Activated CD4-positive, CD25-positive, alpha-beta regulatory T cell treated with anti-CD3 and anti-CD28 coated beads, Interleukin-2, amount 50 U/mL, for 16 hours (primary cell): ENCODE measurements around the gene CCRL2.
"Not testable (repeated sequence)": the region's sequence is repeated elsewhere in the genome, so short reads cannot be mapped to it uniquely, and the experiment has no call there.

Experiments used
- DNase-seq: peaks from one replicate; pipeline ENCODE4 v3.0.0-alpha.2; 2020; ENCODE audit warnings: low read depth, low spot score

Gene CCRL2

DNA sequence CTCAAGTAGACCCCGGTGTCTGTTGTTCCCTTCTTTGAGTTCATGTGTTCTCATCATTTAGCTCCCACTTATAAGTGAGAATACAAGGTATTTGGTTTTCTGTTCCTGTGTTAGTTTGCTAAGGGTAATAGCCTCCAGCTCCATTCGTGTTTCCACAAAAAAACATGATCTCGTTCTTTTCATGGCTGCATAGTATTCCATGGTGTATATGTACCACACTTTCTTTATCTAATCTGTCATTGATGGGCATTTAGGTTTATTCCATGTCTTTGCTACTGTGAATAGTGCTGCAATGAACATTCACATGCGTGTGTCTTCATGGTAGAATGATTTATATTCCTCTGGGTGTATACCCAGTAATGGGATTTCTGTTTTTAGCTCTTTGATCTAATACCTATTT lies 4.2 kb upstream of the CCRL2 start:
- not testable (repeated sequence) for DNase-seq

DNA sequence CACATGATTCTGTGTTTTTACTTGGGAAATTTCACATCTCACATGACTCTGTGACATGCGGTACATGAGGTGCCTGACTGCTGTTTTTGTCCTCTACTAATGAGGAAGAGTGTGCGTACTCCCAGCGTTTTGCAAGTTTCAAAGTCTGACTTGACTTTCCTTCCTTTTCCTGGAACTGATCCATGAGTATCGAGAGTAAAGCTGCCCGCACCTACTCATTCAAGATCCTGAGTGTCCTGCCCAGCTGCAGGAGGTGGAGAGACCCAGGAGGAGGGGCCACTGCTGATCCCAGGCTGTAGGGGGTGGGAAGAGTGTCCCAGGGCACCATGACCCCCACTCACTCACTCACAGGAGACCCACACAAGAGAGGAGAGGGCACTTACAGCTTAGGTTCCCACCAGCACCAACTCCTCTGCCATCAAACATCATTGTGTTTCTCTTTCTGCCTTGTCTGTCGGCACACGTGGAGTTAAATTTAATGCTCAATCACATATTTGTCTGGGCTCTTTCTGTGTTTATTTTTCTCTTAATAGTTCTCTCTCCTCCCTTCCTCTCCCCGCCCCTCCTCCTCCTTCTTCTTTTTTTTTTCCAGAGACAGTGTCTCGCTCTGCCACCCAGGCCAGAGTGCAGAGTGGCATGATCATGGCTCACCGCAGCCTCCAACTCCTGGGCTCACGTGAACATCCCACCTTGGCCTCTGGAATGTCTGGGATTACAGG lies 1.6 kb upstream of the CCRL2 start:
- no peak for DNase-seq

DNA sequence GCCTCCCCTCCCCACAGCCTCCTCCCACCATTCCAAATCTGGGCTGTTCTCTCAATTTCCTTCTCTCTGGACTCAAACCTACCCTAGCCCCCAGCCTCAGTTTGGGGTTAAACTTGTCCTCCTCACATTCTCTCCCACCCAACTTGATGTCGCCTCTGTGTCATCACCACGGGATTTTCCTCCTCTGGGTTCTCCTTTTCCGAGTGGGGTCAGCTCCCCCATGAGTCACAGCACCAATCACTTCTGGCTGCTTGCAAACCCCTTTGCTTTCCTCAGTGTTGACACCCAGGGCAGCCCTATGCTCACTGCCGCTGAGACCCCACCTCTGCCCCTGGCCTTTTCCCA lies 644 bp upstream of the CCRL2 start:
- no peak for DNase-seq

DNA sequence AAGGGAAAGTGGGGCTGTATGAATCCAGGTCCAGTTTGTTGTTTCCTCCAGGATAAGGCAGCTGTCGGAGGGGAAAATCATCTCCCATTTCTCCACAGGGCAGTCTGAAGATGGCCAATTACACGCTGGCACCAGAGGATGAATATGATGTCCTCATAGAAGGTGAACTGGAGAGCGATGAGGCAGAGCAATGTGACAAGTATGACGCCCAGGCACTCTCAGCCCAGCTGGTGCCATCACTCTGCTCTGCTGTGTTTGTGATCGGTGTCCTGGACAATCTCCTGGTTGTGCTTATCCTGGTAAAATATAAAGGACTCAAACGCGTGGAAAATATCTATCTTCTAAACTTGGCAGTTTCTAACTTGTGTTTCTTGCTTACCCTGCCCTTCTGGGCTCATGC lies 911 bp downstream of the CCRL2 start:
- no peak for DNase-seq

DNA sequence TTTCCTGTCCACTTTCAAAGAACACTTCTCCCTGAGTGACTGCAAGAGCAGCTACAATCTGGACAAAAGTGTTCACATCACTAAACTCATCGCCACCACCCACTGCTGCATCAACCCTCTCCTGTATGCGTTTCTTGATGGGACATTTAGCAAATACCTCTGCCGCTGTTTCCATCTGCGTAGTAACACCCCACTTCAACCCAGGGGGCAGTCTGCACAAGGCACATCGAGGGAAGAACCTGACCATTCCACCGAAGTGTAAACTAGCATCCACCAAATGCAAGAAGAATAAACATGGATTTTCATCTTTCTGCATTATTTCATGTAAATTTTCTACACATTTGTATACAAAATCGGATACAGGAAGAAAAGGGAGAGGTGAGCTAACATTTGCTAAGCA lies 1.8 kb downstream of the CCRL2 start:
- DNase-seq = no peak

DNA sequence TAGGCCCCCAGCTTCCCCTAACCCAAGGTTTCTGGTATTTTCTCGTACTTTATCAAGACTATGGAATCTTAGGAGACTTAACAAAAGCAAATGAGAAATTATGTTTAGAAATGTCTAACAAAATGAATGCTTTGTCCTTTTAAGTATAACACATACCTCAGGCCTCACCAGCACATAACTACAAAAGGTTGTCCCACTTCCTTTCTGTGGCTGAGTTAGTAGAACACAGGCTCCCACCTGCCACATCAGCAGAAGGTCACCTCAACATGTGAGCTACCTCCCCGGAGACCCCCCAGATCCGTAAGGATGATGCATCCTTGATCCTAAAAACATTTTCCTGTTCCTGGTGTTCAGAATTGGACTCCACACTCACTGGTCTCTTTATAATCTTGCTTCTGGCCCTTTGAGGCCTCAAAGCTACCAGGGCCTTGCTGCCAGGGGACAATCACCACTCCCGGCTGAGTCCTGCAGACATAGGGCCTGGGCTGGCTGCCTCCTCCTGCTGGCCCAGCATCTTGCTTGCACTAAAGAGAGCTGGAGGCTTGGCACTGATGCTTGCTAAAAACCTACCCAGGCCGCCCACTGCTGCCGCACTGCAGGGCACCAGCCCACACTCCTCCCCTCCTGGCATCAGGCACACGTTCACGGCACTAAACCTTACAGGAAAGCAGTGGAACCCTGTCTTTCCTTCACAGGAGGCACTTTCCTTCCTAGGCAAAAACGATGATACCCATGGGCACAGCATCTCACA lies 2.9 kb downstream of the CCRL2 start:
- no peak for DNase-seq

DNA sequence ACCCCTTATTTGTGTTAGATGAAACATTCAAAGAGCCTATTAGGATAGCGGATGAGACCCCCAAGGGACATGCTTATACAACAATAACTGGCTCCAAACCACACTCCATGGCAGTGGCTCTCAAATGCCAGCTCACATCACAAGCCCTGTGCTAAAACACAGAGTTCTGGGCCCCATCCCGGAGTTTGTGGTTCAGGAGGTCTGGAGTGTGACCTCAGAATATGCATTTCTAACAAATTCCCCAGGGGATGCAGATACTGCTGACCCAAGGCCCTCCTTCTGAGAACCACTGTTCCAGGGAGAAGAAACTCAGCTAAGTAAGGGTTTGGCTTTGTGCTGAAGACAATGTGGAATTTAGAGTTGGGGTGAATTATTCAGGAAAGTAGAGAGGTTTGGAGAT lies 3.6 kb downstream of the CCRL2 start:
- DNase-seq = no peak

DNA sequence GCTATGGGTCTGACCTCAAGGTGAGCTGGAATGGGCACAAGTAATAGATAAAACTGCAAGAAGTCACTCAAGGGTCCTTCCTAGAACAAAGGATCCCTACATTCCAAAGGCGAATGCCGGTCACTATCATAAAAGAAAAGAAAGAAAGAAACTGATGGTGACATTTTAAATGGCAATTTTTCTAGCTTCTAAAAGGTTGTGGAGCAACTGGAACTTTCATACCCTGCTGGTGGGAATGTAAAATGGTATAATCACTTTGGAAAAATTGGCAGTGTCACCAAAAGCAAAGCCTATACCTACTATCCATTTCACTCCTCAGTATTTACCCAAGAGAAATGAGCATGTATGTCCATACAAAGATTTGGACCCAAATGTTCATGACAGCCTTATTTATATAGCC lies 4.2 kb downstream of the CCRL2 start:
- DNase-seq = no peak

DNA sequence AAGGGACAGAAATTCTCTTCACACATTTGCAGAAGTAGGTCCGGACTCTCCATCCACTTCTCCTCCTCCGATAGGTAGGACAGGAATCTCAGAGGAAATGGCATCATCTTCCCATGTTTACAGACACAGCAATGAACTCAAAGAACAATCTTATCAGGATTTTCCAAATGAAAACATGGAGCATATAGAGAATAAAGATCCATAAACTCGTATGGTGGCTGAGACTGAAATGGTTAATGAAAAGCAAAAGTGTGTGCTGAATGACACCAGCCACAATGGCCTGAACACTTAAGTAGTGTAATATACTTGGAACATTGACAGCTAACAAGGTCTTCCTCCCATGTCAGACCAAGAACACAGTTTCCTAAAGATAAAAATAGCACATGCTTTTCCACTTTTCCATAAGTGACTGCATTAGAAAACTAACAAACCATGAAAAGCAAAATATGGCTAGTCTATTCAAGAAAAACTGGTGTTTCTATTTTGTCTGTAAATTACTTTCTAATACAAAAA lies 5.8 kb downstream of the CCRL2 start:
- no peak for DNase-seq

DNA sequence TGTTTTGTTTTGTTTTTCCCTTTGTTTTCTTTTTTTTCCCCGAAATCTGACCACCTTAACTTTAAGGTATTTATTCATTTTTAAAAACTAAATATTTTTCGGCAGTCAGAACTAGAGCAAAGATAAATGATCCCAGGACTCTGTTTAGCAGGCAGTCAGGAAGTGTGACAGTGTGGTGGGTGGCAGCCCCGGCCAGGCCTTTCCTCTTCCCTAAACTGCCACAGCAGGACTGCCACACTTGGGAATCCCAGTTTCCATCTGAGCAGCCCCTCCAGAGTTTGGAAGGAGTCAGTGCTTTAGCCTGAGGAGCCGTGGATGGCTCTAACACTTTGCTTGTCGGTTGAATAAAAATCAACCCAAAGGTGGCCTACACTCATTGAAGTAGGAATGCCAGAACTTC lies 6.9 kb downstream of the CCRL2 start:
- no peak for DNase-seq

DNA sequence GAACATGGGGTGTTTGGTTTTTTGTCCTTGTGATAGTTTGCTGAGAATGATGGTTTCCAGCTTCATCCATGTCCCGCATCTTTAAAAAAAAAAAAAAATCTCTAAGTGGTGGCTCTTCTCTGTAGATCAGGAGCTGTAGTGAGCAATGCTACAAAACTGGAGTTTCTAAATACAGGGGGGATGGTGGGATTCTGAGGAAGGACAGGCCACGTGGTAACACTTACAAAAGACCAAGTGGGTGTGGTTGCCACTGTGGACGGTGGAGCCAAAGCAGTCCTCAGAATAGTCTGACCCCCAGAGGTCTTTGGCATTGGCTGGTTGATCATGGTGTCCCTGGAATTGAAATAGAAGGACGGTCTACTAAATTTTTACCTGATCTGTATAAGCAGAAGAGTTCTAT lies 7.7 kb downstream of the CCRL2 start:
- no peak for DNase-seq

DNA sequence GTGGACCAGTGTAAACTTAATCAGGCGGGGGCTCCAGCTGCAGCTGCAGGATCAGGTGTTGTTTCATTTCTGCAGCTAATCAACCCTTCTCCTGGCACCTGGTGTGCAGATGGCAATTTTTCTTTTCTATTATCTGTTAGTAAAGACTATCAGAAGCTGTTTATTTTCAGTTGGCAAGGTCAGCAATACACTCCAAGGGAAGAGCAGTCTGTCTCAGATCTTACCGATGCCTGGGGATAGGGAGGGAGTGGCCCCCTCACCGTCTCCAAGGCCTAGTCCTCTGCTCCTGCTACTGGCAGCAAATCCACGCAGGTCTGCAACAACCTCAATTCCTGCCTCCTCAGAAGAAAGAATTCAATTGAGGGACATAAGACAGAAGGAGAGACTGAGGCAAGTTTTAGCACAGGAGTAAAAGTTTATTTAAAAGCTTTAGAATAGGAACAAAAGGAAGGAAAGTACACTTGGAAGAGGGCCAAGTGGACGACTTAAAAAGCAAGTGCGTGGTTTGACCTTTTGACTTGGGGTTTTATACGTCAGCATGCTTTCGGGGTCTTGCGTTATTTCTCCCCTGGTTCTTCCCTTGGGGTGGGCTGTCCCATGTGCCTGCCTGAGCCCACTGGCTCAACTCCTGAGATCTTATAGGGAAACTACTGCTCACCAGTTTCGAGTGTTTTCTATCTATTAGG lies 9.2 kb downstream of the CCRL2 start:
- DNase-seq = no peak

DNA sequence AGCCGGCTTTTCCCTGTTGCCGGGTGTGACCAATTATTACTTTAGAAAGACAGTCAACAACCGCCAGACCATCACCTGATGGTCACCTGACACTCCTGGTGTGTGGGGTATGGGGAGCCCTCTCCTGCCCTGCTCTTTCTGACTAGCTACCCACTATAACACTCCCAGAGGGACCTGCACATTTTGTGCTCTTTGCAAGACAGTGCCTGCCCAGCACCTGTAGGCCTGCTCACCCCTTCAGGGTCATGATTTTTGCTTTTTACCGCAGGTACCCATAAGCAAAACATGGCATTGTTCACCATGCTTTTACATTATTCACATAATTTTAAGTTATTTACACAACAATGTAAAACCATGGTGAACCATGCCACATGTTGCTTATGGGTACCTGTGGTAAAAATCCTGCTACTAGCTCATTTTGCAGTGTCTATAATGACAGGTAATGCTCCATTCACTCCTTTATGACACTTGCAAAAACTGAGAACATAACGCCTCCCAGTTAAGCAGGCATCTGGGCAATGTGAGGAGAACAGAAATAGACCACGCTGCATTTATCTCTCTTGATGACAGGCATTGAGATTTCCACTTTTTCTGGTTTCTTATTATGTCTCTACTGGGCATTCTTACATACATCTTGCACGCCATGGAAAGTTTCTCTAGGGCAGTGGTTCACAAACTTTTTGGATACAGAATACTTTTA lies 9.9 kb downstream of the CCRL2 start:
- no peak for DNase-seq

DNA sequence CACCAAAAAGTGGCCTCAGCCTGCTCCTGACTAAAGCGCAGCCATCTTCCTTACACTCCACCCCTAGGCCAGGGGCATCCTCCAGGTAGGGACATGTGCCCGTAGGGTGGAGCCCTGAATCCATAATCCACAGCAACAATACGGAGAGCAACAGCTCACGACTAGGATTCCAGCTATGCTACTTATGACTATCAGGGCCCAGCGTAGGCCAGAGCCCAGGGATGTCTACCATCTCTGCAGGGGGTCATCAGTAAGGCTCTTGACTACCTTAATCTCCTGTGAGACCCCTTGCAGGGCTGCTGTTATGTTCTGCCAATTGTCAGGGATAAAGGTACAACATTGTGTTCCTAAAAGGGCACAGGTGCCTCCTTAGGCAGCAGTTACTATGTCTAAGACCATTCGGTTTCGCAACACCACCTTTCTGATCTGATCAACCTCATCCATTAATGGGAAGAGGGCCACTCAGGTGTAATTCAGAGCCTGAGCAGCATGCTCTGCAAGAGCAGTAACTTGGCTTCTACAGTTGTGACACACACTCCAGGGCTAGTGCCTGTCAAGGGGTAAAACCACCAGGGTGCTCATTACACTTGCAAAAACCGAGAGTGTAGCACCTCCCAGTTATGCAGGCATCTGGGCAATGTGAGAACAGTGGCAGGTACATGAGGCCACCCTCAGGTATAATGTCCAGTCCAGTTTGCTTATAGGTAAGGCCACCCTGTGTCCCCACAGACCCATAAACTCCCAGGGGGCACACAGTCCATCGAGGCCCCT lies 11.0 kb downstream of the CCRL2 start:
- DNase-seq = no peak

DNA sequence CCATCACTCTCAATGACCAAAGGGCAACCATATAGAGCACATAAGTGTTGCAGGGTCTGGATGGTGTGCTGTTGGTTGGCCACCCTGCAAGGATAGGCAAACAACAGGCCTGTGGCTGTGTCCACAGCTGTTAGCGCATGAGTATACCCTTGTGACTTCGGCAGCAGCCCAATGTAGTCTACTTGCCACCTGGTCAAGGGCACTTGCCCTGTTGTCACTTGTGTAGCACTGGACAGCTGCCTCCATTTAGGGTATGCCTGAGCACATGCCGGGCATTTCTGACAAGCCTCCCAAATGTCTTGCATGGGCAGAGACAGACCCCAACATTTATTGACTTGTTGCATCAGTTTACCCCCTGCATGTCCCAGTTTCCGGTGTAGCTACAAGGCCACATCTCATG lies 12.8 kb downstream of the CCRL2 start:
- no peak for DNase-seq

DNA sequence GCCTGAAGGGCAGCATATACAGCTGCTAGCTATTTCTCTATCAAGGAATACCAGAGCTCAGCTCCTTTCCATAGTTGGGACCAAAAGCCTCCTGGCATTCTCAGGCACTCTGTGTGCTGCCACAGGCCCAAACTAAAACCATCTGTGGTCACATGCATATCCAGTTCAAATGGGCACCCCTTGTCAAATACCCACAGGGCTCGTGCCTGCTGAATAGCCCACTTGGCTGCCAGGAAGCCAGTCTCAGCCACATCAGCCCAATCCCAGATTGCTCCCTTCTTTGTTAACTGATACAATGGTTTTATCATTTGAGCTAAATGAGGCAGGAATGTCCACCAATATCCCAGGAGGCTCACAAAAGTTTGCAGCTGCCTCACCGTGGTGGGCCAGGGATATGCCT lies 13.9 kb downstream of the CCRL2 start:
- no peak for DNase-seq

DNA sequence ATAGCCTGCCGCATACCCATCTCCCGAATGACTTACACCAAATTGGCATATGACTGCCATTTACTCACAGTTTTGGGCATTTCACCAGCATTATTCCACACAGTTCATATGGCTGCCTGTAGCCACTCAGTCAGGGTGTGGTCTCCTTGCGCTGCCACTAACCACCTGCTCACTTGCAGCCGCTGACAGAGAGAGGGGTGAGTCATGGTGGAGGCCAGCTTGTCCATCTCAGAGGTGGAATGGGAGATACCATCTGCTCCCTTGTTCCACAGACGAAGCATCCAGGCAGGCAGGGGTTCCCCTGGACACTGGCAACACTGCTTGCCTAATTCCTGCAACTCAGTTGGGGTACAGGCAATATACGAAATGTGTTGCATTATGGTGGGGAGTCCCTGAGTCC lies 15.6 kb downstream of the CCRL2 start:
- no peak for DNase-seq

DNA sequence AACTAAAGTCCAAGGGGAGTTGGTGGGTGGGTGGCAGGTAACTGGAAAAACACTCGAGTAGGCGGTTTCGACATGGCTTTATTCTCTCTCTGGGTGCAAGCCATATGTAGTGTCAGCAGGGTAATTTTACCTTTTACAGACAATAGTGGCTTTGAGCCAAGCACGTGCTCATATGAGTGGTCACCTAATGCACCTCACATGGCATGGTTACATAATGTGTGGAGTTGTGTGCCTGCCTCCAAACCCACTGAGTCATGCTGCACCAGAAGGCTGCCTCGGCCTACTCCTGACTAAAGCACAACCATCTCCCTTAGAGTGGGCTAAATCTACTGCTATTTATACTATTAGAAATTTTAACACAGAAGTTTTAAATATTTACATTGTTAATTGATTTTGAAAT lies 16.5 kb downstream of the CCRL2 start:
- no peak for DNase-seq

DNA sequence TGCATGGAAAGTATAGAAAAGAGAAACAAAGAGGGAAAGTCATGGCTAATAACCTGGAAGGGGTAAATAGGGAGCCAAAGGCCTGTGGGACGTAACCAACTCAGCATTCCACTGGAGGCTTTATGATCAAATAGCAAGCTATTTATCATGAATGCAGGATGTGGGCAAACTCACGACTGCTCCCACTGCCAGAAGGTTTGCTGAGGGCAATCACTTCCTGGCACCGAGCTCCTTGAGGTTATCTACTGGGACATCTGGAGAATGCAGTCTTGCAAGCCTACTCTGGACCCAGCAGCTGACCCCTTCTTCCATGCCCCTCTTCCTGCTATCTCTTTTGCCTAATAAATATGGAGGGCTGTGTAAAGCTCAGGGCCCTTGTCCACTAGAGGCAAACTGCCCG lies 19.4 kb downstream of the CCRL2 start:
- not testable (repeated sequence) for DNase-seq

DNA sequence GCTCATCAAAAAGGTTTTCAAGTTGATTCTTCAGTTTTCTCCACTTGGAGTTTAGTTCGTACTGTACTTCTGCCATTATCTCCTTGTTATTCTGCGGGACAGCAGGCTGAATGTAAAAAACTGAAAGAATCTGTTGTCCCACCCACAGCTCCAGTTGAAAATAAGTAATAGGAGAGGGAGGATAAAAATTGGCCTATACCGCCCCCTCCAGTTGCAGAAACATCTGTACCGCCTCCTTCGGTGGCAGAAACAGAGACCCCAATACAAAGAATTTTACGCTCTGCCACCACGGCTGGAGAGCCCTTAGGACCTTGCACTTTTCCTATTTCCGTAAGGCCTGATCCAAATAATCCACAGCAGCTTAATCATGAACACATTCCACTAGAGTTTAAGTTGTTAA lies 20.3 kb downstream of the CCRL2 start:
- DNase-seq = not testable (repeated sequence)
